NCI-H2081 (cell line): ENCODE measurements around the gene PRPS1.
A peak's percentile ranks its signal among the peaks of the same experiment; 100 is the strongest.
"Not testable (repeated sequence)": the region's sequence is repeated elsewhere in the genome, so short reads cannot be mapped to it uniquely, and the experiment has no call there.

Experiments used
- DNase-seq, 2 experiments: peaks; one replicate each; lab custom pipeline; 2025; lab: John Stamatoyannopoulos, UW

The PRPS1 gene

GRCh38 chrX:107627838-107628661, at the start of gene PRPS1:
Gene PRPS1 (plus strand): TSS chrX:107628510. CDS start chrX:107628629, 119 bp downstream.
- DNase-seq, result peak; percentile 99

DNA sequence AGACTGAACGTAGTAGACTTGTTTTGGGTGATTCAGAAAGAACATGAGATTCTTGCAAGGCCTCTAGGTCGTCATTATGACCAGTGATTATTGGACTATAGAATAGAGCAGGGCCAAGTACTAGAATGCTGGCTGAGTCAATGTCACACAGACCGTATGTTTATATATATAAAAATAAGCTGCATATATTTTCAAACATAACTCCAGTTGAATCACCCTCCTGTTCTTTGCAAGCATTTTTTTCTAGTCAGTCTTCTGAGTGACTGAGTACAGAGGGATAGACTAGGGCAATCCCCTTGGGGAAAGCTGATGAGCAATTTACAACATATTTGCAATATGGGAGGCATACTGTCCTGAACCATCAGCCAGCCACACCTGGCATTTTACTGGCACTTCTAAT, 48.4 kb upstream of the PRPS1 start:
- DNase-seq, result no peak

GRCh38 chrX:107581923-107582322, 46.4 kb upstream of the PRPS1 start:
- DNase-seq, result no peak

- no peak for DNase-seq
Measured at GRCh38 chrX:107589243-107589642, 39.1 kb upstream of the PRPS1 start.

- no peak for DNase-seq
Measured at GRCh38 chrX:107596651-107597050, 31.7 kb upstream of the PRPS1 start.

- DNase-seq, result no peak
Measured at GRCh38 chrX:107597264-107597663, 31.0 kb upstream of the PRPS1 start.

GRCh38 chrX:107597791-107598190, 30.5 kb upstream of the PRPS1 start:
- DNase-seq, result no peak

DNA sequence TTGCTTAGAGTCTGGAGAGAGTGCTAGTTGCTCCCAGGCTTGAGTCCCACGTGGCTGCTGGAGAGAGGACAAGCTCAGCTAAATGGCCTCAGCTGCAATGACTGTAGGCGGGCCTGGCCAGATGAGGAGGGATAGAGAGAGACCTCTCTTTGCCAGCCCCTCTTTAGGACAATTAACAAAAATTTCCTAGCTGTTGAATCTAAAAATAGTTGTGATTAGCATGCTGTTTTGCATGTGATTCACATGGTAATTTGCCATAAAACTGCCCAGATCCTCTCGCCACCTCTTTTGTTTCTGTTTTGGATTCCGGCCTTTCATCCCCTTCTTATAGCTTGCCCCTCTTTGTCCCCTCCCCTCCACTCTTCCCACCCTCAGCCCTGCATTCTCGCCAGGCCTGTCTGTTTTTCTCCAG, 28.9 kb upstream of the PRPS1 start:
- DNase-seq, result no peak

DNA sequence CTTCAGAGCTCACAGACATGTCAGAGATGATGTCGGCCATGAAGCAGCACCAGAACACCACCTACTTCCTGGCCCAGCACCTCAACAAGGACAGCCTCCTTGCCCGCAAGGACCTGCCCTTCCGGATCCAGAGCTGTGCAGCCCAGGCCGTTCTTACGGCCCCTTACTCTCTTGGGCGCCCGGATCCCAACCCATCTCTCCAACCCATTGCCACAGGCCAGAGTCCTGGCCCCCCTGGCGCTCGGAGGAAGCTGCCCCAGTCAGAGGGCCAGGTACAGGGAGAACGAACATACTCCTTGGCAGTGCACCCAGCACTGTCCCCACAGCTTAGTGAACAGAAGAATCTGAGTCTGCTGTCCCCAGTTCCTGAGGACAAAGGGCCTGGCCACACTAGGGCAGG, 27.9 kb upstream of the PRPS1 start:
- no peak for DNase-seq

DNA sequence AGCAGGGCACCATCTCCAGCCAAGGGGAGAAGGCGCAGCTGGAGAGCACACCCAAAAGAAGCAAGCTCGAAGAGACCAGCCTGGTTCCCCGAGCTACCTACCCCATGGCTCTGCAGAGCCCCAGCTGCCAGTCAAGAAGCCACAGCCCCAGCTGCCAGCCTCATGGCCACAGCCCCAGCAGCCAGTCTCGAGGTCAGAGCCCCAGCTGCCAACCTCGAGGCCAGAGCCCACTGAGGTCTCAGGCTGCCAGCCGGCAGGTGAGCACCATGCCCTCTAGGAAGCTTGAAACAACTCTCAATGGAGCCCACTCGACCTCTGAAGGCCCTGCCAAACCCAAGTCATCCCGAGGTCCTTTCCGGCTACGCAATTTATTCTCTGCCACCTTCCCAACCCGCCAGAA, 27.0 kb upstream of the PRPS1 start:
- no peak for DNase-seq

- no peak for DNase-seq
Measured at GRCh38 chrX:107601759-107602158, 26.6 kb upstream of the PRPS1 start.

GRCh38 chrX:107602694-107603239, 25.5 kb upstream of the PRPS1 start:
- no peak for DNase-seq

DNA sequence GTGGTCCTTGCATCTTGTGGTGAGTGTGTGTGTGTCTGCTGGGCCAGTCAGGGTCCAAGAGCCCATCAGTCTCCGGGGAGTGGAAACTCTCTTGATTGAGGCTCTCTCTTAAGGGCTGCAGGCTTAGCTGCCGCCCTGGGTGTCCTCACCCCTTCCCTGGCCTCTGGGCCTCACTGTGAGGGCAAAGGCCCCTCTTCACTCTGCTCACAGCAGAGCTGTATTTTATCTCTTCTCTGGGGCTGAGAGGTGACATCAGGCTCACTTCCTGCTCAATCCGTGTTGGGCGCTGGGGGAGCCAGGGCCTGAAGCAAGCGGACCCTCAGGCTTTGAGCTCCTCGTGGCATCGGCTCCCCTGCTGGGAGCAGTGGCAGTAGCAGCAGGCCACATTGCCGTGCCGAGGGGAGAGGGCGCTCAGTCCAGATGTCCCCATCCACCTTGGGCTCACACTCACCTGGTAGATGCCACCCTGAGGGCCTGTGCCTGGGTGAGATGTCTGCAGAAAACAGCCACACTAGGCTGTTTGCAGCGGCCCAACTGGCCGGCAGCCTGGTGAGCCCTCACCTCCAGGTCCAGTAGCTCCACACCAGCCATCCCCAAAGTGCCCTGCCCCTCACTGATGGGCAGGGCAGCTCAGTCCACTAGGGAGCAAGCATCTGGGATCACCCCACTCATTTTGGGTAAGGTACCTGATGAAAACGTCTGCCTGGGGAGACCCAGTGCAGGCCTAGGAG, 24.7 kb upstream of the PRPS1 start:
- no peak for DNase-seq

GRCh38 chrX:107609061-107609460, 19.2 kb upstream of the PRPS1 start:
- not testable (repeated sequence) for DNase-seq

DNA sequence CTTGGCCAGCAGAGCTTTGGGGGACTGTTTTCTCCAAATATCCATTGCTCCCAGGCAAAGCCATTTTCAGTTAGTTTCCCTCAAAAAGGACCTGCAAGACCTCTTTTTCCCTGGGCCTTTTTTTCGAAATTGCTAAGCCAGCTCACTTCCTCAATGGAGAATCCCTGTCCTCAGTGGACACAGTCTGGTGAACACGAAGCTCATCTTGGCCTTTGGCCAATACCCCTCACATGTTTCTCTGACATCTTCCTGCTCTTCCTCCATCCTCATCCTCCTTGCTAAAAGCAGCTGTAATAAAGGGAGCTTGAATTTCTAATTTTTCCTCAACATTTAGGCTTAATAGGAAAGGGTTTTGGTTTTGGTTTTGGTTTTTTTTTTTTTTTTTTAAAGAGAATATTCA, 17.6 kb upstream of the PRPS1 start:
- DNase-seq, result no peak

DNA sequence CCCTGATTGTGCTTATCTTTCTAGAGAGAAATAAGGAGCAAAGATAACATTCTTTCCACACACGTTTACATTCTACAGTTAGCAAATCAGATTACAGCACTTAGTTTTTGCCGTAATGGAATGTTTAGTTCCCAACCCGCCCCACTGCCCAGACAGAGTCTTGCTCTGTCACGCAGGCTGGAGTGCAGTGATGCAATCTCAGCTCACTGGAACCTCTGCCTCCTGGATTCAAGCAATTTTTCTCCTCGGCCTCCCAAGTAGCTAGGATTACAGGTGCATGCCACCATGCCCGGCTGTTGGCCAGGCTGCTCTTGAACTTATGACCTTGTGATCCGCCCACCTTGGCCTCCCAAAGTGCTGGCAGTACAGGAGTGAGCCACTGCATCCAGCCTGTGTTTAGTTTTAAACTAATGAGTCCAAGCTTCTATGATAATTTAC, 8.4 kb upstream of the PRPS1 start:
- no peak for DNase-seq

GRCh38 chrX:107624893-107625292, 3.4 kb upstream of the PRPS1 start:
- no peak for DNase-seq

- DNase-seq, result no peak
Measured at GRCh38 chrX:107625739-107626138, 2.6 kb upstream of the PRPS1 start.

DNA sequence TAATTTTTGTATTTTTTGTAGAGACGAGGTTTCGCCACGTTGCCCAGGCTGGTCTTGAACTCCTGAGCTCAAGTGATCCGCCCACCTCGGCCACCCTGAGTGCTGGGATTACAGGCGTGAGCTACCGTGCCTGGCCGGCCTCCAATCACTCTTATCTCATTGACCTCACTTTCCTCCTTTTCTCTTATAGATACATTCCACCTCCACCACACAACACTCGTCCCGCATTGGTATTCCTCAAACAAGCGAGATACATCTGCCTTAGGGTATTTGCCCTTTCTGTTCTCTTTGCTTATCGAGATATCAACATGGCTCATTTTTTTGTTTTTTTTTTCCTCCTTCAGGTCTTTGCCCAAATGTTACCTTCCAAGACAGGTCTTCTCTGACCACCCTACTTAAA, 1.8 kb upstream of the PRPS1 start:
- DNase-seq, result no peak

DNA sequence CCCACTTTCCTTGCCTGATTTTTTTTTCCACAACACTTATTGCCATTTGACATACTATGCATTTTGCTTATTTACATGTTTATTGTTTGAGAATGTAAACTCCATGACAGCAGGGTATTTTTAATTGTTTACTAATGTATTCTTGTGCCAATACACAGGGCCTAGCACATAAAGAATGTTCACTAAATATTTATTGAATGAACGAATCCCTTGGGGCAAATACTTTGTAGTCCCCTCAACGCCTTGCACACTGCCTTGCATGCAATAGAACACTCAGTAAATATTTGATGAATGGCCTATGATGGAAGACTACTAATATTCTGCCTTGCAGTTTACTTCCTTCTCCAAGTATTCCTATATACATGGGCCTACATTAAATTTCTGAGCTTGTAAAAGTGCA, 1.4 kb upstream of the PRPS1 start:
- DNase-seq, result no peak

GRCh38 chrX:107628662-107629539, 591 bp downstream of the PRPS1 start:
- DNase-seq, result peak; percentile 46 to 64

DNA sequence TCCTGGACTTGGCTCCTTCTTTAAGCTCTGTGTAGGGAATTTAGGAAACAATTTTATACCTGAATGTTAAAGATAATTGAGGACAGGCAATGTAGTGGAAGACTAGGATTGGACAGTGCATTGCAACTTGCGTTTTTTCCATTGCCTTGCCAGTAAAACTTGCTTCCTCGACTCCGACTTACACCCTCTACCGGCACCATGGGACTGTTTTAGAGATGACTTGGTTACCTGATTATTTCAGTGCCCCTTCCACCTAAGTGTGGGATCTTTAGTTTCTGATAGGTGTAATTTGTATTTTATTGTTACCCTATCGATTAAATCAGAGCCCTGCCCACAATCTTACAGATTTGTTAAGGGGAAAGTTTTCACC, 1.2 kb downstream of the PRPS1 start:
- peak in 1 of 2 experiments; percentile 49 for DNase-seq
